K562 (cell line): ENCODE results near the gene MLLT11. TPM values are rescaled to one million over a fixed set of nuclear protein-coding genes. Genes with fewer than 3 reads are reported as not detected.
A peak's percentile ranks its signal among the peaks of the same experiment; 100 is the strongest.

Experiments
- ARID1B ChIP-seq: fragments of 450-650 bp; IDR thresholded peaks from 2 replicates; pipeline ENCODE4 v1.6.1; 2016; ENCODE audit warnings: antibody characterized with exemption, mild to moderate bottlenecking, inconsistent platforms
- ATF1 ChIP-seq, 2 experiments: fragments of 450-650 bp in 1 of 2; IDR thresholded peaks; 2 replicates each; pipeline ENCODE4 v1.6.1; 2016; ENCODE audit warnings: missing compliant biosample characterization in 1 of 2, missing genetic modification characterization in 1 of 2
- ELF4 ChIP-seq: fragments of 450-650 bp; formaldehyde crosslinking; IDR thresholded peaks from 2 replicates; pipeline ENCODE4 v1.4.0; 2022; ENCODE audit warnings: missing genetic modification characterization
- ERF ChIP-seq: fragments of 450-650 bp; formaldehyde crosslinking; IDR thresholded peaks from 2 replicates; pipeline ENCODE4 v1.4.0; 2020; ENCODE audit warnings: mild to moderate bottlenecking, mixed read lengths
- ESRRB ChIP-seq: fragments of 250-450 bp; sonication (Bioruptor Pico); IDR thresholded peaks from 2 replicates; pipeline ENCODE4 v1.5.0; 2020; ENCODE audit warnings: mild to moderate bottlenecking, moderate library complexity, borderline replicate concordance
- FOXA3 ChIP-seq, 2 experiments: fragments of 450-650 bp in 1 of 2; sonication (generic) in 1 of 2; formaldehyde crosslinking; IDR thresholded peaks in 1 of 2; conservative IDR thresholded peaks in 1 of 2; 2 replicates each; pipeline versions ENCODE4 v1.4.0 to v1.8.0; 2020 to 2022; ENCODE audit warnings: mild to moderate bottlenecking in 2 of 2, missing genetic modification reagents in 1 of 2
- FOXK2 ChIP-seq, 2 experiments: fragments of 450-650 bp; IDR thresholded peaks in 1 of 2; conservative IDR thresholded peaks in 1 of 2; 2 replicates each; pipeline ENCODE4 v1.6.1; 2016; ENCODE audit warnings: low read depth in 2 of 2, mild to moderate bottlenecking in 1 of 2
- HDAC2 ChIP-seq: fragments of 450-650 bp; IDR thresholded peaks from 2 replicates; pipeline ENCODE4 v1.6.1; 2016; ENCODE audit warnings: mild to moderate bottlenecking
- KLF13 ChIP-seq: fragments of 450-650 bp; IDR thresholded peaks from 2 replicates; pipeline ENCODE4 v1.6.1; 2016; ENCODE audit warnings: missing genetic modification characterization, low read depth, mild to moderate bottlenecking, missing compliant biosample characterization, moderate library complexity, borderline replicate concordance
- MTA2 ChIP-seq: fragments of 450-650 bp; IDR thresholded peaks from 2 replicates; pipeline ENCODE4 v1.6.1; 2016; ENCODE audit warnings: low read depth
- NCOR1 ChIP-seq: fragments of 450-650 bp; IDR thresholded peaks from 2 replicates; pipeline ENCODE4 v1.6.1; 2016; ENCODE audit warnings: mild to moderate bottlenecking, moderate library complexity
- NRF1 ChIP-seq, 2 experiments: fragments of 450-650 bp; IDR thresholded peaks in 1 of 2; conservative IDR thresholded peaks in 1 of 2; 2 replicates each; pipeline ENCODE4 v1.6.1; 2014; ENCODE audit warnings: mild to moderate bottlenecking in 2 of 2
- SIRT6 ChIP-seq: IDR thresholded peaks from one replicate; pipeline ENCODE4 v1.6.1; 2012; ENCODE audit warnings: low read depth, mild to moderate bottlenecking, control low read depth, inconsistent platforms, low read length, moderate library complexity
- SMARCE1 ChIP-seq: fragments of 450-650 bp; IDR thresholded peaks from 2 replicates; pipeline ENCODE4 v1.7.1; 2016; ENCODE audit warnings: mild to moderate bottlenecking
- TCF7L2 ChIP-seq: fragments of 150-350 bp; IDR thresholded peaks from 2 replicates; pipeline ENCODE4 v1.6.1; 2016; ENCODE audit warnings: low read depth, mild to moderate bottlenecking, low read length, moderate library complexity
- ZNF175 ChIP-seq: fragments of 200-800 bp; sonication (Bioruptor generic); IDR thresholded peaks from 2 replicates; pipeline ENCODE4 v1.6.1; 2016; ENCODE audit warnings: low read depth, mild to moderate bottlenecking, missing genetic modification characterization, missing compliant biosample characterization
- ZNF431 ChIP-seq: sonication (generic); formaldehyde crosslinking; IDR thresholded peaks from 2 replicates; pipeline ENCODE4 v1.8.0; 2022; ENCODE audit warnings: mild to moderate bottlenecking, missing genetic modification reagents
- polyA plus RNA-seq, 8 experiments: library from polyadenylated mRNA; depleted of rRNA in 4 of 8; stranded (reverse) in 5 of 8; unstranded in 3 of 8; fragments of >200 nt; fragmentation: Nextera tagmentation in 2 of 8; fragmentation: Illumina TruSeq in 1 of 8; extraction: Ambion mirVana in 2 of 8; extraction: Trizol in 1 of 8; gene quantifications; 2 replicates each; pipeline versions ENCODE4 v1.2.1 to v1.2.3, GENCODE V29; 2011 to 2014; ENCODE audit warnings: inconsistent platforms in 1 of 8, missing spikeins in 1 of 8
- total RNA-seq, 7 experiments: library from RNA; depleted of rRNA in 6 of 7; stranded (reverse); fragments of >200 nt in 6 of 7; fragmentation: Illumina TruSeq in 2 of 7; extraction: Trizol in 2 of 7; gene quantifications; 2 replicates each; pipeline versions ENCODE4 v1.2.1 to v1.2.3, GENCODE V29; 2011 to 2021; ENCODE audit warnings: low replicate concordance in 1 of 7
- TF ChIP-seq, protein P1 (sequence below): sonication (generic); formaldehyde crosslinking; IDR thresholded peaks from 2 replicates; pipeline ENCODE4 v1.9.0; 2022; ENCODE audit warnings: mild to moderate bottlenecking, missing genetic modification reagents
- TF ChIP-seq, protein P2 (sequence below), 2 experiments: fragments of 150-350 bp in 1 of 2; IDR thresholded peaks; 2 replicates each; pipeline ENCODE4 v1.6.1; 2012 to 2016; ENCODE audit warnings: low read depth in 2 of 2, low read length in 2 of 2, mild to moderate bottlenecking in 1 of 2, moderate library complexity in 1 of 2
- TF ChIP-seq, protein P3 (sequence below), 2 experiments: fragments of 450-650 bp; IDR thresholded peaks; 2 replicates each; pipeline ENCODE4 v1.6.1; 2016
- TF ChIP-seq, protein P4 (sequence below): sonication (generic); formaldehyde crosslinking; IDR thresholded peaks from 2 replicates; pipeline ENCODE4 v1.5.0; 2020; ENCODE audit warnings: missing genetic modification reagents

The MLLT11 gene
- total and polyA plus RNA-seq, 9 of the 15 experiments (the other 6 are each of a cell fraction or from before 2014, with no cell fraction given), result 12.1 to 91.0 (median 22.0) TPM

DNA sequence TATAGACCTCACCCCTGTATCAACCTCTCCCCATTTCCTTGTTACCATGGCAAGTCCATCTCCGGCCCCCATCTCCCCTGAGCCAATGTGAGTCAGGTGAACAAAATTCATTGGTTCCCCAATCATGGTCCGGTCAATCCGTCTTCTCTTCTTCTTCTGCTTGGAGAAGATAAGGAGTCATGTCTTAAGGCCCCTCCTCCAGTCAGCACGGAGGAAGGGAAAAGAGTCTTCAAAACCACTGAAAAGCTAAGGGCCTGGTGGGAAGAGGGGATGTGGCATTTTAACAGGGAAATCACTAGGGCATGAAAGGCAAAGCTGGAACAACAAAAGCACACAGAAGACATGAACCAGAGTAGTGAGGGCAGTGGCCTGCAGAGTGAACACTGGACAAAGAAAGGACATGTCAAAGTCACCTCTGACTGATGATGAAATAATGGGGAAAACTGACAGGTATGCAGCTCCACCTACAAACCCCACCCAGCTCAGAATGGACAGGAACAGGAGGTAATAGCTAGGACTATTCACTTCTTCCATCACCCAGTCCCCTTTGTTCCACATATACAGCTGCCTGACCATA, 5.1 kb upstream of the MLLT11 start (continued):
- TF ChIP-seq, protein P1, sequence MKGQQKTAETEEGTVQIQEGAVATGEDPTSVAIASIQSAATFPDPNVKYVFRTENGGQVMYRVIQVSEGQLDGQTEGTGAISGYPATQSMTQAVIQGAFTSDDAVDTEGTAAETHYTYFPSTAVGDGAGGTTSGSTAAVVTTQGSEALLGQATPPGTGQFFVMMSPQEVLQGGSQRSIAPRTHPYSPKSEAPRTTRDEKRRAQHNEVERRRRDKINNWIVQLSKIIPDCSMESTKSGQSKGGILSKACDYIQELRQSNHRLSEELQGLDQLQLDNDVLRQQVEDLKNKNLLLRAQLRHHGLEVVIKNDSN (CRISPR knock-in tag), result peak; percentile 4; the same call in 1 of the 2 replicates
- TF ChIP-seq NRF1 (conservative IDR thresholded peaks at IDR 0.05 in 1 of 2, IDR thresholded peaks at IDR 0.05 in 1 of 2), result no peak
- no peak for TF ChIP-seq TCF7L2
- no peak for TF ChIP-seq ATF1 (CRISPR knock-in tag; IDR thresholded peaks at IDR 0.05)
- peak; percentile 56 for TF ChIP-seq ATF1 (tag; IDR thresholded peaks at IDR 0.05)
- peak; percentile 81 for TF ChIP-seq MTA2
- TF ChIP-seq ELF4, result peak; percentile 91
- TF ChIP-seq, protein P2, sequence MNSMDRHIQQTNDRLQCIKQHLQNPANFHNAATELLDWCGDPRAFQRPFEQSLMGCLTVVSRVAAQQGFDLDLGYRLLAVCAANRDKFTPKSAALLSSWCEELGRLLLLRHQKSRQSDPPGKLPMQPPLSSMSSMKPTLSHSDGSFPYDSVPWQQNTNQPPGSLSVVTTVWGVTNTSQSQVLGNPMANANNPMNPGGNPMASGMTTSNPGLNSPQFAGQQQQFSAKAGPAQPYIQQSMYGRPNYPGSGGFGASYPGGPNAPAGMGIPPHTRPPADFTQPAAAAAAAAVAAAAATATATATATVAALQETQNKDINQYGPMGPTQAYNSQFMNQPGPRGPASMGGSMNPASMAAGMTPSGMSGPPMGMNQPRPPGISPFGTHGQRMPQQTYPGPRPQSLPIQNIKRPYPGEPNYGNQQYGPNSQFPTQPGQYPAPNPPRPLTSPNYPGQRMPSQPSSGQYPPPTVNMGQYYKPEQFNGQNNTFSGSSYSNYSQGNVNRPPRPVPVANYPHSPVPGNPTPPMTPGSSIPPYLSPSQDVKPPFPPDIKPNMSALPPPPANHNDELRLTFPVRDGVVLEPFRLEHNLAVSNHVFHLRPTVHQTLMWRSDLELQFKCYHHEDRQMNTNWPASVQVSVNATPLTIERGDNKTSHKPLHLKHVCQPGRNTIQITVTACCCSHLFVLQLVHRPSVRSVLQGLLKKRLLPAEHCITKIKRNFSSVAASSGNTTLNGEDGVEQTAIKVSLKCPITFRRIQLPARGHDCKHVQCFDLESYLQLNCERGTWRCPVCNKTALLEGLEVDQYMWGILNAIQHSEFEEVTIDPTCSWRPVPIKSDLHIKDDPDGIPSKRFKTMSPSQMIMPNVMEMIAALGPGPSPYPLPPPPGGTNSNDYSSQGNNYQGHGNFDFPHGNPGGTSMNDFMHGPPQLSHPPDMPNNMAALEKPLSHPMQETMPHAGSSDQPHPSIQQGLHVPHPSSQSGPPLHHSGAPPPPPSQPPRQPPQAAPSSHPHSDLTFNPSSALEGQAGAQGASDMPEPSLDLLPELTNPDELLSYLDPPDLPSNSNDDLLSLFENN (IDR thresholded peaks at IDR 0.05; ENCODE audit: low read depth in 2 of 2, low read length in 2 of 2), result no peak
- TF ChIP-seq, protein P3, sequence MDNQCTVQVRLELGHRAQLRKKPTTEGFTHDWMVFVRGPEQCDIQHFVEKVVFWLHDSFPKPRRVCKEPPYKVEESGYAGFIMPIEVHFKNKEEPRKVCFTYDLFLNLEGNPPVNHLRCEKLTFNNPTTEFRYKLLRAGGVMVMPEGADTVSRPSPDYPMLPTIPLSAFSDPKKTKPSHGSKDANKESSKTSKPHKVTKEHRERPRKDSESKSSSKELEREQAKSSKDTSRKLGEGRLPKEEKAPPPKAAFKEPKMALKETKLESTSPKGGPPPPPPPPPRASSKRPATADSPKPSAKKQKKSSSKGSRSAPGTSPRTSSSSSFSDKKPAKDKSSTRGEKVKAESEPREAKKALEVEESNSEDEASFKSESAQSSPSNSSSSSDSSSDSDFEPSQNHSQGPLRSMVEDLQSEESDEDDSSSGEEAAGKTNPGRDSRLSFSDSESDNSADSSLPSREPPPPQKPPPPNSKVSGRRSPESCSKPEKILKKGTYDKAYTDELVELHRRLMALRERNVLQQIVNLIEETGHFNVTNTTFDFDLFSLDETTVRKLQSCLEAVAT (IDR thresholded peaks at IDR 0.05), result 0 out of 4 replicates have a peak, but pooled peaks of 1 of the 2 experiments have one; percentile 42
- TF ChIP-seq NCOR1, result peak; percentile 82
- TF ChIP-seq KLF13 (tag), result no peak
- TF ChIP-seq HDAC2, result peak; percentile 89
- TF ChIP-seq ESRRB, result no peak
- TF ChIP-seq ARID1B, result peak; percentile 95
- TF ChIP-seq SIRT6, result no peak
- no peak; the same call in 1 of the 2 replicates for TF ChIP-seq ZNF175 (CRISPR knock-in tag)
- peak; percentile 67 for TF ChIP-seq SMARCE1
- TF ChIP-seq, protein P4, sequence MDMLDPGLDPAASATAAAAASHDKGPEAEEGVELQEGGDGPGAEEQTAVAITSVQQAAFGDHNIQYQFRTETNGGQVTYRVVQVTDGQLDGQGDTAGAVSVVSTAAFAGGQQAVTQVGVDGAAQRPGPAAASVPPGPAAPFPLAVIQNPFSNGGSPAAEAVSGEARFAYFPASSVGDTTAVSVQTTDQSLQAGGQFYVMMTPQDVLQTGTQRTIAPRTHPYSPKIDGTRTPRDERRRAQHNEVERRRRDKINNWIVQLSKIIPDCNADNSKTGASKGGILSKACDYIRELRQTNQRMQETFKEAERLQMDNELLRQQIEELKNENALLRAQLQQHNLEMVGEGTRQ (CRISPR knock-in tag), result no peak
- TF ChIP-seq FOXK2 (conservative IDR thresholded peaks at IDR 0.05 in 1 of 2, IDR thresholded peaks at IDR 0.05 in 1 of 2; ENCODE audit: low read depth in 2 of 2), result 0 out of 4 replicates have a peak, but pooled peaks of 1 of the 2 experiments have one; percentile 32
- no peak for TF ChIP-seq ZNF431 (CRISPR knock-in tag)
- TF ChIP-seq ERF (CRISPR knock-in tag), result no peak
- TF ChIP-seq FOXA3 (CRISPR knock-in tag; conservative IDR thresholded peaks at IDR 0.05 in 1 of 2, IDR thresholded peaks at IDR 0.05 in 1 of 2), result no peak
